ENCODE results near the gene ANLN.

GRCh38 chr7:36403452-36403851 lies 13.8 kb downstream of the ANLN start:
- no peak for TF ChIP-seq CTCF (IDR thresholded peaks at IDR 0.05)
- no peak for TF ChIP-seq POLR2A (IDR thresholded peaks at IDR 0.05)
